GM23338 (cell line): Measurements from ENCODE around the gene GLB1L. TPM values are rescaled to one million over a fixed set of nuclear protein-coding genes. Genes with fewer than 3 reads are reported as not detected.
A peak's percentile ranks its signal among the peaks of the same experiment; 100 is the strongest.

ENCODE experiments used
- ATAC-seq: fragments of 200-7000 bp; cut with Tn5 transposase; 3 replicates; pipeline ENCODE4 v1.9.1; 2020
- DNase-seq: peaks from one replicate; pipeline ENCODE4 v3.0.0-alpha.2; 2015; ENCODE audit warnings: low spot score
- H2AFZ ChIP-seq: fragments of 200-600 bp; sonication (generic); 2 replicates; pipeline ENCODE4 v1.8.0; 2016; ENCODE audit warnings: antibody characterized with exemption, mild to moderate bottlenecking, moderate library complexity
- H3F3A ChIP-seq: fragments of 200-600 bp; sonication (generic); replicated peaks from 2 replicates; pipeline ENCODE4 v1.8.0; 2017; ENCODE audit warnings: antibody characterized with exemption, mixed run types, low read depth
- H3K27ac ChIP-seq: fragments of 200-600 bp; sonication (generic); 2 replicates; pipeline ENCODE4 v1.6.1; 2016; ENCODE audit warnings: low read depth
- H3K27me3 ChIP-seq: fragments of 200-600 bp; sonication (generic); 2 replicates; pipeline ENCODE4 v1.8.0; 2016; ENCODE audit warnings: mild to moderate bottlenecking, mixed run types, moderate library complexity; ENCODE audit not compliant: insufficient read depth
- H3K36me3 ChIP-seq: fragments of 200-600 bp; sonication (generic); 2 replicates; pipeline ENCODE4 v1.8.0; 2016; ENCODE audit warnings: mild to moderate bottlenecking; ENCODE audit not compliant: insufficient read depth
- H3K4me1 ChIP-seq: fragments of 200-600 bp; sonication (generic); 2 replicates; pipeline ENCODE4 v1.8.0; 2016; ENCODE audit warnings: mild to moderate bottlenecking, moderate library complexity; ENCODE audit not compliant: insufficient read depth
- H3K4me2 ChIP-seq: fragments of 200-600 bp; sonication (generic); 2 replicates; pipeline ENCODE4 v1.7.1; 2017; ENCODE audit warnings: mixed run types
- H3K4me3 ChIP-seq: fragments of 200-600 bp; sonication (generic); 2 replicates; pipeline ENCODE4 v1.6.1; 2016; ENCODE audit warnings: mixed run types
- H3K79me2 ChIP-seq: fragments of 200-600 bp; sonication (generic); replicated peaks from 2 replicates; pipeline ENCODE4 v1.8.0; 2017; ENCODE audit warnings: mild to moderate bottlenecking; ENCODE audit not compliant: insufficient read depth
- H3K9me2 ChIP-seq: fragments of 200-600 bp; sonication (generic); 2 replicates; pipeline ENCODE4 v1.8.0; 2017; ENCODE audit not compliant: insufficient read depth
- H4K20me1 ChIP-seq: fragments of 200-600 bp; sonication (generic); replicated peaks from 2 replicates; pipeline ENCODE4 v1.8.0; 2017; ENCODE audit warnings: mild to moderate bottlenecking; ENCODE audit not compliant: insufficient read depth
- H3K27ac Mint-ChIP-seq: 2 replicates; pipeline ENCODE4 v1.8.0; 2020; ENCODE audit warnings: inconsistent platforms, mild to moderate bottlenecking, moderate library complexity, mixed read lengths
- H3K27me3 Mint-ChIP-seq: 3 replicates; pipeline ENCODE4 v1.8.0; 2022; ENCODE audit warnings: low read depth, mild to moderate bottlenecking, moderate library complexity, mixed read lengths, inconsistent platforms; ENCODE audit not compliant: insufficient read depth, poor library complexity
- H3K36me3 Mint-ChIP-seq: 3 replicates; pipeline ENCODE4 v1.8.0; 2021; ENCODE audit warnings: low read depth, mild to moderate bottlenecking, inconsistent platforms, moderate library complexity, mixed read lengths
- H3K4me1 Mint-ChIP-seq: 3 replicates; pipeline ENCODE4 v1.8.0; 2020; ENCODE audit warnings: mild to moderate bottlenecking, inconsistent platforms, mixed read lengths
- H3K4me3 Mint-ChIP-seq: 3 replicates; pipeline ENCODE4 v1.8.0; 2021; ENCODE audit warnings: moderate library complexity, mild to moderate bottlenecking, inconsistent platforms, mixed read lengths
- H3K9me3 Mint-ChIP-seq: 3 replicates; pipeline ENCODE4 v1.8.0; 2020; ENCODE audit warnings: moderate library complexity, mild to moderate bottlenecking, inconsistent platforms, mixed read lengths
- CREB1 ChIP-seq: fragments of 250-450 bp; sonication (Bioruptor Pico); IDR thresholded peaks from 2 replicates; pipeline ENCODE4 v1.5.0; 2020; ENCODE audit warnings: low read depth, mild to moderate bottlenecking, moderate library complexity
- CTCF ChIP-seq, 2 experiments: fragments of 200-600 bp in 1 of 2; sonication (generic) in 1 of 2; conservative IDR thresholded peaks; 2 replicates each; pipeline versions ENCODE4 v1.5.1 to v1.6.1; 2016 to 2017; ENCODE audit warnings: antibody characterized with exemption in 2 of 2, low read depth in 2 of 2, mild to moderate bottlenecking in 2 of 2, moderate library complexity in 1 of 2
- ETS1 ChIP-seq: IDR thresholded peaks from 2 replicates; pipeline ENCODE4 v1.6.1; 2016; ENCODE audit warnings: antibody characterized with exemption
- EZH2 ChIP-seq: fragments of 200-600 bp; sonication (generic); IDR thresholded peaks from one replicate; pipeline ENCODE4 v1.8.0; 2017; ENCODE audit warnings: antibody characterized with exemption, mild to moderate bottlenecking, low read depth; ENCODE audit not compliant: unreplicated experiment
- EZH2phosphoT487 ChIP-seq: fragments of 200-600 bp; sonication (generic); IDR thresholded peaks from one replicate; pipeline ENCODE4 v1.8.1; 2018; ENCODE audit warnings: antibody characterized with exemption; ENCODE audit not compliant: unreplicated experiment
- JUNB ChIP-seq: IDR thresholded peaks from one replicate; pipeline ENCODE4 v1.6.1; 2016; ENCODE audit warnings: antibody characterized with exemption; ENCODE audit not compliant: unreplicated experiment
- NANOG ChIP-seq: IDR thresholded peaks from 2 replicates; pipeline ENCODE4 v1.6.1; 2016; ENCODE audit warnings: antibody characterized with exemption, borderline replicate concordance
- POLR2AphosphoS5 ChIP-seq: IDR thresholded peaks from 2 replicates; pipeline ENCODE4 v1.6.1; 2016; ENCODE audit warnings: antibody characterized with exemption, low read depth
- REST ChIP-seq: IDR thresholded peaks from one replicate; pipeline ENCODE4 v1.6.1; 2018; ENCODE audit warnings: antibody characterized with exemption; ENCODE audit not compliant: unreplicated experiment
- STAT1 ChIP-seq: IDR thresholded peaks from one replicate; pipeline ENCODE4 v1.6.1; 2016; ENCODE audit warnings: antibody characterized with exemption; ENCODE audit not compliant: unreplicated experiment
- ZNF114 ChIP-seq: fragments of 250-450 bp; sonication (Bioruptor Pico); IDR thresholded peaks from 2 replicates; pipeline ENCODE4 v1.5.0; 2020; ENCODE audit warnings: mild to moderate bottlenecking, moderate library complexity
- ZNF331 ChIP-seq: fragments of 250-450 bp; sonication (Bioruptor Pico); IDR thresholded peaks from 2 replicates; pipeline ENCODE4 v1.5.0; 2020; ENCODE audit warnings: low read depth, mild to moderate bottlenecking, moderate library complexity
- ZNF462 ChIP-seq: fragments of 250-450 bp; sonication (Bioruptor Pico); IDR thresholded peaks from 2 replicates; pipeline ENCODE4 v1.5.0; 2020; ENCODE audit warnings: mild to moderate bottlenecking, moderate library complexity
- polyA plus RNA-seq: library from polyadenylated mRNA; unstranded; fragments of >200 nt; fragmentation: Nextera tagmentation; extraction: Ambion mirVana; gene quantifications from 2 replicates; pipeline ENCODE4 v1.2.1, GENCODE V29; 2016
- total RNA-seq: library from RNA; depleted of rRNA; stranded (reverse); fragments of >200 nt; shearing (Covaris generic); gene quantifications from 2 replicates; pipeline ENCODE4 v1.2.3, GENCODE V29; 2014

GLB1L gene
- total and polyA plus RNA-seq, 2 experiments from 2014 or later: 1.7 to 5.4 TPM

GRCh38 chr2:219251656-219252055 lies 6.4 kb upstream of the GLB1L start:
- no peak for TF ChIP-seq EZH2
- no peak for TF ChIP-seq NANOG
- TF ChIP-seq REST: no peak
- TF ChIP-seq POLR2AphosphoS5: no peak
- TF ChIP-seq EZH2phosphoT487: no peak
- no peak for TF ChIP-seq ZNF462 (CRISPR knock-in tag)
- no peak for TF ChIP-seq STAT1
- no peak for TF ChIP-seq JUNB
- no peak for TF ChIP-seq ETS1
- no peak for TF ChIP-seq ZNF114 (CRISPR knock-in tag)
- TF ChIP-seq ZNF331 (CRISPR knock-in tag): no peak
- no peak for TF ChIP-seq CTCF (conservative IDR thresholded peaks at IDR 0.05; ENCODE audit: low read depth in 2 of 2)
- TF ChIP-seq CREB1 (CRISPR knock-in tag): no peak
- 0 out of 2 replicates have a peak overlapping the region, but pooled peaks have one; percentile 96 for H3K4me2 ChIP-seq

More at GRCh38 chr2:219251656-219252055, 6.4 kb upstream of the GLB1L start:
- no peaks in the 10 kb centered on the region for H3K9me2 ChIP-seq
- Mint-ChIP-seq H3K4me1 (peaks cover 44% of the 10 kb centered on the region), H3K9me3 (no peaks in the 10 kb centered on the region), H3K36me3 (peaks cover 44% of the 10 kb centered on the region), H3K27ac (no peak overlapping the region), H3K27me3 (peaks cover 40% of the 10 kb centered on the region), H3K4me3 (peak overlapping the region; percentile 85)
- peaks cover 7% of the 10 kb centered on the region; the same call in 1 of the 2 replicates for H3K4me1 ChIP-seq
- no peak overlapping the region for H3K27ac ChIP-seq
- no peaks in the 10 kb centered on the region for H4K20me1 ChIP-seq
- ATAC-seq (no peak), DNase-seq (no peak)
- no peak overlapping the region for H3K4me3 ChIP-seq
- no peaks in the 10 kb centered on the region; the same call in 1 of the 2 replicates for H3F3A ChIP-seq
- peaks cover 43% of the 10 kb centered on the region for H3K27me3 ChIP-seq
- peaks cover 3% of the 10 kb centered on the region; the same call in 1 of the 2 replicates for H3K36me3 ChIP-seq
- no peaks in the 10 kb centered on the region for H3K79me2 ChIP-seq
- no peak overlapping the region for H2AFZ ChIP-seq
